ENCODE results near the gene BZW2.

Gene BZW2

DNA sequence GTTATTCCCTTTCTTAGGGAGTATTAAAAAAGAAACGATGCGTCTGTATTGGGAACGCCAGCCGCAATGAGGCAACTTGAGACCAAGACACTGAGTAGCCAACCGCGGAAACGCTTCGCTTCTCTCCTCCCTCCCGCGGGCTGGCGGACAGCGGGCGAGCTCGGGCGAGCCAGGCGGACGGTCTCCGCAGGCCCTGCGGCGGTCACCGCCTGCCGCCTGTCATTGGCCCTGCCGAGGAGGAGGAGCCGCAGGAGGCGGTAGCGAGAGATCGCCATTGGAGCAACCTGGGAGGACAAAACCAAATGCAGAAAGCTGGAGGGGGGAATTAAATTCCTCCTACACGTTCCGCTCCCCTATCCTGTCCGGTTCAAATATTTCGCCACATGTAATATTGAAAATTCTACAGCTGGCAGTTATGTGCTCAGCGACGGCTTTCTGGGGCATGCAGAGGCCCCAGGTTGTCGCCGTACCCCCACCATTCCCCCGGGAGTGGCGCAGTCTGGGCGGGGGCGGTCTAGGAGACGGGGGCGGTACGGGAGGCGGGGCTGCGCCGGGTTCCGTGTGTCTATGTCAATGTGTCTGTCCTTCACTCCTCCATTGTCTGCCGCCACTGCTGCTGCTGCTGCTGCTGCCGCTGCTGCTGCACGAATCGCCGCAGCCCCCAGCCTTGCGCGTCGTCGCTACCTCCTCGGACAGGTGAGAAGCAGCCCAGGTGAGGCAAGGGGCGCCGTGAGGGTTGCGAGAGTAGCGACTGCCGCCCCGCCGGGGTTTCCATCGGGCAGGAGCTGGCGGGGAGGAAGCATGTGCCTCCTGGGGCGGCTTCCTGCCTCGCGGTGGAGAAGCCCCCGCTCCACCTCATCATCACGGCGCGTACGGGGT, at the start of gene BZW2, which contains the start of gene ANKMY2:
Gene BZW2, plus strand, starts transcription at position 589 of the 879 bp plus-strand sequence. CDS start 19,263 bp downstream, outside the sequence.
Gene ANKMY2, minus strand, starts transcription at position 162 of the 879 bp plus-strand sequence. CDS start 181 bp downstream, outside the sequence.
- peak; percentile 91 for DNase-seq

DNA sequence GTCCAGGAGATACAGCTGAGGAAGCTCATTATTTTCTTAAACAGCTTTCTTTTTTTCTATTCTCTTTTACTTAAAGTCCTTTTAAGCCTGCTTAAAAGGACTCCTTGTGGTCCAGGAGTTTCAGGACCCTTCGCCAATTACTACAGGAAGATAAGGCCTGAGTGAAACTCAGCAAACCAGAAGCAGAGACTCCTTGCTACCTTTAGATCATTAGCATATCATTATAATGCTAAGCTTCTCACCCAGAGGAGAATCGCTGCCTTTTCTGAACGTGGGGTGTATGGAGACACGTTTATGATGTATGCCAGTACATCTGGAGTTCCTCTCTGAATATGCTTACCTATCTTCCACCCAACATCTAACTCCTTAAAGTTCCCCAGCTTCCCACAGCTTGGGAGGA, 48.0 kb upstream of the BZW2 start:
- no peak for DNase-seq

GRCh38 chr7:16599860-16600259, 46.1 kb upstream of the BZW2 start:
- DNase-seq: no peak

DNA sequence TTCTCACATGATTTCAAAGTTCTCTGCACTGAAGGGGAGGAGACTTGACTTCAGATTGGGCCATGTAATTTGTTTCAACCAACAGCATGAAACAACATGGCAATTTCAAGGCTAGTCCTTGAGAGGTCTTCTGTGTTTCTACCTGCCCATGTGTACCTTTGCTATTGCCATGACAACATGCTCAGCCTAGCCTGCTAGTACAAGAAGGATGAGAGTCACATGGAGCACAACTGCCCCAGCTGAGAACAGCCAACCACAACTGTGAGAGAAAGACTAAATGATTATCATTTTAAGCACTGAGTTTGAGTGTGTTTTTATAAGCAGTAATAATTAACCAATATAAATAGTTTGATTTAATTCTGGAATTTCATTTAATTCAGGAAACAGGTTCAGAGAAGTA, 42.3 kb upstream of the BZW2 start:
- no peak for DNase-seq

DNA sequence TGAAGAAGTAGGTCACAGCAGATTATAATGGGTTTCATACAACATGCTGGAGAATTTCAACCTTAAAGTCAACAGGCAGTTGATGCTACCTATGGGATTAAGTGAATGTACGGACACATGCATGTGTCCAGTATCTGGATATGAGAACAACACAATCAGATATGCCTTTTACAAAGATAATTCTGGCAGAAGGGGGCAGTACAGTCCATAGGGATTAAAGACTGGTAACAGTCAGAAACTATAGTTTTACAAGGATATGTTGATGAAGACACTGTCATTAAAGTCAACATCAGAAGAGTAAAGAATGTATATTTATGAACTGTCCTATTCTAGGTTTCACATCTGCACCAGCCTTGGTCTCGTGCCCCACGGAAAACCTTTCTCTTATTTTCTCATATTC, 41.9 kb upstream of the BZW2 start:
- no peak for DNase-seq

- no peak for DNase-seq
Measured at GRCh38 chr7:16606704-16607103, 39.3 kb upstream of the BZW2 start.

- no peak for DNase-seq
Measured at GRCh38 chr7:16609842-16610450, 36.0 kb upstream of the BZW2 start.

DNA sequence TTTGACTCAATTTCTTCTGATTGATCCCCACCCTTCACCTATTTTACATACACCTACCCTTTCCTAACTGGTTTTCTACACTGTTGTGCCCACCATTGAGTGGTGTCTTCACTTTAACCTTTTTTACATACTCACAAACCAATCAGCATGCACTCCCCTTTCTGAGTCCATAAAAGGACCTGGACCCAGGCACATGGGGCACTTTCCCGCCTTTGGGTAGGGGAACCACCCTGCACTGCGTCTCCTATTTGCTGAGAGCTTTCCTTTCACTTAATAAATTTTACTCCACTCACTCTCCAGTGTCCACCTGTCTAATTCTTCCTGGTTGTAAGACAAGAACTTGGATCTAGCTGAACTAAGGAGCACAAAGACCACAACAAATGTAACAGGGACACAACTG, 34.3 kb upstream of the BZW2 start:
- DNase-seq: no peak

GRCh38 chr7:16615228-16615627, 30.8 kb upstream of the BZW2 start:
- no peak for DNase-seq

- no peak for DNase-seq
Measured at GRCh38 chr7:16616122-16616521, 29.9 kb upstream of the BZW2 start.

GRCh38 chr7:16616542-16616941, 29.4 kb upstream of the BZW2 start:
- DNase-seq: no peak

- no peak for DNase-seq
Measured at GRCh38 chr7:16619979-16620408, 26.0 kb upstream of the BZW2 start.

DNA sequence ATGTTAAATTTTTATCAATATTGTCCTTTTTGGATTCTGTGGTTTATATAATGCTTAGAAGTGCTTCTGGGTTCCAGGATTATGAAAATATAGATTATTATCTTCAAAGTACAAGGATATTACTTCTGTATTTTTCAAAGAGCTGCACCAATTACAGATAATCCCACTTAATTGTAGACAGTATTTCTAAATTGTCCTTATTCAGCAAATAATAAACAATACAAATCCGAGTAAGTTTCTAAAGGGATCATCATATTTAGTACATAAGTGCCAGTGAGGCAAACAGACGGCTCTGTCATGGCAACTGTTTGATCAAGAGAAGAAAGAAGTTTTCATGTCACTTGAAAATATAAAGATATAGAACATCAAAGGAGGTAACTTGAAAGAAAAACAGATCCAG, 19.6 kb upstream of the BZW2 start:
- no peak for DNase-seq

DNA sequence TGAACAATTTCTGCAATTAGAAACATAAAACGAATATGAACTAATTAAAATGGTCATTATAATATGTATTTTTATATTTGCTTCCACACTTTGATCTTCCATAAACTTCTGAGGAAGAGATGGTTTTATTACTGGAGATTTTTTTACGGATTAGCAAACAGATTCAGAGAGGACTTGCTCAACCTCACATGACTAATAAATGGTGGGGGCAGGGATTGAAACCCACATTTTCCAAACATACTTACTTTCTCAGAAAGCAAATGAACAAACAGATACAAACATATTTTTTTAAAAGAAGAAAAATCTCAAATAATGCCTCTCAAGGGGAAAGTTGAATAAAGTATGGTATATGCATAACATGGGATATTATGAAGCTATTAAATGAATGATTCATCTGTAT, 18.7 kb upstream of the BZW2 start:
- DNase-seq: no peak

DNA sequence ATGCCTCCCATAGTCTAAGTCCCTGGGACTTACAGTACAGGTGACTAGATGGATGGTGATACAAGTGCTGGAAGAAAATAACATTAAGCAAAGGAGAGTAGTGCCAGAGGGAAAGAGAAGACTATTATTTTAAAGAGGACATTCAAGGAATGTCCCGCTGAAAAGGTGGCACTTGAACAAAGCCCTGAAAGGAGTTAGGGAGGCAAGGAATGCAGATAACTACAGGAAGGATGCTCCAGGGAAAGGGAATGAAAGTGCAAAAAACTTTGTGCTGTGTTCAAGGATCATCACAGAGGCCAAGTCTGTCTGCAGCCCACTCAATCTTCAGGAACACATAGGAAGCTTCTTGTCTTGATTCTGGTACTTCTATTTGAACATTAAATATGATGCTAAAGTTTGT, 15.3 kb upstream of the BZW2 start:
- no peak for DNase-seq

- no peak for DNase-seq
Measured at GRCh38 chr7:16634271-16634738, 11.7 kb upstream of the BZW2 start.

- DNase-seq: no peak
Measured at GRCh38 chr7:16636555-16637101, 9.4 kb upstream of the BZW2 start.

DNA sequence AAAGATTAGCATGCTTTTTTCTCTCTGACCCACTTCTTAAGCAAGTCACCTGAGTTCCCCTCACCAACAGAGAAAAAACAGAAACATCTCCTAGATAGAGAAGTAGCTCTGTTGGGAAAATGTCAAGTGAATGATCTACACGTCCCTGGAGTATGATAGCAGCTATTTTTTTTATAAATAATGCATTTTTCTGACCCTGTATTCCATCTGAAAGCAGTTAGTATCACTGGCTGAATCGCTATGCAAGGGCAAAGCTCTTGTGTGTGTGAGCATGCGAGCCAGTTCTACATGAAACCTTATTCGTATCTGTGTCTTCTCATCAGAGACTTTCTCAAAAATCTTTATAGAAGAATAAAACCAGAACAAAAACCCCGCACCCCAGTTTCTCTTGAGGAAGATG, 8.6 kb upstream of the BZW2 start:
- DNase-seq: no peak

DNA sequence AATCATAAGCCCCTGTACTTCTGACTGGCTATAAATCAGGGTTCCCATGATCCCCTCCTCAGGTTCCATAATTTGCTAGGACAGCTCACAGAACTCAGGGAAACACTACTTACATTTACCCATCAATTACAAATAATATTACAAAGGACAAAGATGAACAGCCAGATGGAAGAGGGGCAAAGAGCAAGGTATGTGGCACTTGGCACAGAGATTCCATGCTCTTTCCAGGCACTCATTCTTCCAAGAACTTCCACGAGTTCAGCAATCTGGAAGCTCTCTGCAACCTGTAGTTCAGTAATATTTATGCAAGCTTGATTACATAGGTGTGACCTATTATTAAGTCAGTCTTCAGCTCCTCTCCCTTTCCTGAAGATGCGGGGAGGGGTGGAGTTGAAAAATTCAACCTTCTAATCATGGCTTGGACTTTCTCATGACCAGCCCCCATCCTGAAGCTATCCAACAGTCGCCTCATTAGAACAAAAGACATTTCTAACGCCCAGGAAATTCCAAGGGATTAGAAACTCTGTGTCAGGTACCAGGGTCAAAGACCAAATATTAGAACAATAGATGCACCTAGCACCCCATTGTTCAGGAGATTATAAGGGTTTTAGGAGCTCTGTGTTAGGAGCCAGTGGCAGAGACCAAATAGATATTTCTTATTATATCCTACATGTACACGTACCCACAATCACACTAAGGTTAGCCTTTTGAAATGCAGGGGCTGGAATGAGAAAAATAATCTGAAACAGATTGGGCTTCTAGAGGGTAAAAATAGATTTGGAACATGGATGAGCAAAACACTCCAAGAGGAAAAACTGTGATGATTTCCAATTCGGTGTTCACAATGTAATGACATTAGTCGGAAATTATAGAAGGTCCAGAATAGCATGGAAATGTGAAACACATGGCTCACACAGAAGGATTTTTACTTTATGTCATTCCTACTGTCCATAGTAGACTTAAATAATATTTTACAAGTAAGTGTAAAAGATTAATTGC, 7.4 kb upstream of the BZW2 start:
- no peak for DNase-seq

DNA sequence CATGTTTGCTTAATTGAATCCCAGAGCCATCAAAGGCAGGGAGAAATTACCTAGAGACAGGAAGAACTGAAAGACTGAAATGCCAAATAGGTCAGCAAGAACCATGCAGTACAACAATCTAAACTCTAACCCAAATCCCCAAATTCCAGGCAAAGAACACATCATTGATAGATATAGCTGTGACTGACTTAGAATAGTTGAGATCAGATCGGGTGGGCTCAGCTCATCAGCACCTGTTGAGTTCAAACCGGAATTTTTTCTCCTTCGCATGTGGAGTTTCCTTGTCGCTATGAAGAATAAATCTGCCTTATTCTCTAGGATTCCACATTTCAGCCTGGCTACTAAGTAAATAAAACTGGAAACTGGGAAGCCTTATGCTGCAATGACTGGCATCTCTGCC, 1.8 kb upstream of the BZW2 start:
- no peak for DNase-seq

DNA sequence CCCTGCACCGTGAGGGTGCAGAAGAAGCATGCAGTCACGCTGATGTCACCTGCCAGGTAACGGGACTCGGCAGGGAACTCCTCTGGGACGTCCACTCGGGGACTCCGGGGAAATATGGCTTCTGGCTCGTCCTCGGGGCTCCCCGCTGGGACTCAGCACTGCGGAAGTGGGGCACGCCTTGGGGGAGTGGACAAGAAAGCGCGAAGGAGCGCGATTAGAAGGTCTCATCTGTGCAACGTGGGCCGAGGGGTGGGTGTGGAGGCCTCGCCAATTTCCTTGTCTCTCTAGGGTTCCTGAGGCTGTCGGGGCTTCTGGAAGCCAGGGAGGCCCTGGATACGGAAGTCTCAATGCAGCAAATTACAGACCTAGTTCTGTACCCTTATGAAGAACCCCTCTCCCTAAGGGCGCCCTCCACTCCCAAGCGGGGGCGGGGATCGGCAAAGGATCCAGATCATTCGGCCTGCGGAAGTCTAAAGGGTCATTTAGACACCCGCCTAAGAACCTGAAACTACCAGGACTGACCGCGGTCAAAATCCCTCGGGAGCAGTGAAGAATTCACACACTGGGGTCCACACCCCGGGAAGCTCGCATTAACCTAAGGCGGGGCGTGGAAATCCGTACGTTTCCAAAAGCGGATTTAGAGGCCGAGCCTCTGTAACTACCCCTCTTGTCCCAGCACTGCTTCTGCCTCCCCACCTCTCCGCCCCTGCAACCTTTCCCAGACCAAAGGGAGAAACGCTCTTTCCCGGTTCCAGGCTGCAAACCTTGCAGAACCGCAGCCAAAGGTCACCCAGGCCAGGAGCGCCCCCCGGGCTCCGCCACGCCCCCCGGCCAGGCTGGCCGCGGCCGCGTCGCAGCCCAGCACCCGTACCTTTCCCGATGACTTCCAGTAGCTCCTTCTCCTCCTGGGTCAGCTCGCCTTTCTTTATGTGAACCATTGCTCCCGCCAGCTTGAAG, 1.1 kb upstream of the BZW2 start:
- peak; percentile 48 for DNase-seq

Measured in GF-D8 (cell line).